Parietal lobe (tissue), 2 donors: ENCODE data around the gene SLF2. TPM values are rescaled to one million over a fixed set of nuclear protein-coding genes. Genes with fewer than 3 reads are reported as not detected.

Experiments
- small RNA-seq: library from RNA; depleted of rRNA; stranded (forward); fragments of <200 nt; gene quantifications from one replicate; pipeline ENCODE3, GENCODE V24; 2014; ENCODE audit warnings: low replicate concordance
- total RNA-seq: library from RNA; depleted of rRNA; stranded (reverse); fragments of >200 nt; gene quantifications from one replicate; pipeline ENCODE4 v1.2.3, GENCODE V29; 2014

Gene SLF2
- total RNA-seq: 76.4 TPM

GRCh38 chr10:100912605-100913469 is at the start of gene SLF2:
TSS of gene SLF2 (plus strand) at chr10:100912963. CDS start at chr10:100913111, 148 bp downstream.

GRCh38 chr10:100969187-100970075 is 56.7 kb downstream of the SLF2 start, which contains the start of gene SEMA4G:
TSS of gene SEMA4G (plus strand) at chr10:100969504. CDS start at chr10:100972913, 3,409 bp downstream.

GRCh38 chr10:100986952-100987684 is 74.4 kb downstream of the SLF2 start, which contains the start of the genes MRPL43 and TWNK:
TSS of gene MRPL43 (minus strand) at chr10:100987497. CDS start at chr10:100987443, 54 bp downstream.
TSS of gene TWNK (plus strand) at chr10:100987543. CDS start at chr10:100988211, 668 bp downstream.

GRCh38 chr10:100999742-101000126 is 87.0 kb downstream of the SLF2 start, which contains the start of gene LZTS2:
TSS of gene LZTS2 (plus strand) at chr10:100999808. CDS start at chr10:101002539, 2,731 bp downstream.

Small RNA genes lying within 50 kb of the gene (small RNA-seq; reads per million reads assigned to genes)
- not detected for gene MIR608
- not detected for gene RF00019

Other genes starting within 250 kb of the SLF2 start
- not detected for gene PAX2, start 167.4 kb upstream of the SLF2 start, total RNA-seq
- gene SEMA4G, start 56.5 kb downstream of the SLF2 start, total RNA-seq: 15.0 TPM
- gene MRPL43, start 74.5 kb downstream of the SLF2 start, total RNA-seq: 45.1 TPM
- 6.3 TPM for gene TWNK, start 74.6 kb downstream of the SLF2 start, total RNA-seq
- 24.7 TPM for gene LZTS2, start 86.8 kb downstream of the SLF2 start, total RNA-seq
- 12.5 TPM for gene PDZD7, start 118.2 kb downstream of the SLF2 start, total RNA-seq
- gene SFXN3, start 118.3 kb downstream of the SLF2 start, total RNA-seq: 99.2 TPM
- gene KAZALD1, start 149.0 kb downstream of the SLF2 start, total RNA-seq: 0.94 TPM
- not detected for gene TLX1, start 218.3 kb downstream of the SLF2 start, total RNA-seq